ENCODE measurements around the gene RXRA.

The RXRA gene

DNA sequence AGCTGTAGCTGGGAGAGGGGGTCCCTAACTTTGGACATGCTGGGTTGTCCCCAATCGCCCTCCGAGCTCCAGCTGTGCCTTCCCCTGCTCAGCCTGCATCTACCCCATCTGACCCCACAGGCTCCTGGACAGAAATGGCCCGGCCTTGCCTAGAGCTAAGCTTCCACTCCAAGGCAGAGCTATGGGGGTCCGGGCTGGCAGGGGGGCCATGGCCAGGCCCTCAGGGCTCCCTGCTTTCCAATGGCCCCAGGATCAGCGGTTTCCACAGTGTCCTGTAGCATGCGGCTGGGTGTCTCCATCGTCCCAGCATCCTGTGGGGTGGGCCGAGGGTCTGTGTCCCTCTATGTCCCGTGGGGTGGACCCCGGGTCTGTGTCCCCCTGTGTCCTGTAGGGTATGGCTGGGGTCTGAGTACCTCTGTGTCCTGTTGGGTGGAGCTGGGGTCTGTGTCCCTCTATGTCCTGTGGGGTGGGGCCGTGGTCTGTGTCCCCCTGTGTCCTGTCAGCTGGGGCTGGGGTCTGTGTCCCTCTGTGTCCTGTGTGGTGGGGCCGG, 130.6 kb downstream of the RXRA start:
- Histone ChIP-seq H4K20me1 (ENCODE audit: insufficient read depth, low read length) (no peaks in the 10 kb centered on the region), H3K79me2 (ENCODE audit: insufficient read depth, low read length) (no peaks in the 10 kb centered on the region), H3K9ac (ENCODE audit: low read depth, low read length) (no peak overlapping the region), H3K27ac (ENCODE audit: low read length) (no peak overlapping the region), H3K9me3 (ENCODE audit: insufficient read depth, low read length, severe bottlenecking) (no peaks in the 10 kb centered on the region), H3K4me3 (ENCODE audit: low read depth in 1 of 2, low read length in 2 of 2) (no peak overlapping the region), H3K4me2 (ENCODE audit: insufficient read depth, low read length) (no peak overlapping the region), H3K36me3 (ENCODE audit: insufficient read depth, low read length) (no peaks in the 10 kb centered on the region), H2AFZ (ENCODE audit: low read depth, low read length) (no peak overlapping the region), H3K4me1 (ENCODE audit: insufficient read depth, low read length) (peaks cover 6% of the 10 kb centered on the region), H3K27me3 (ENCODE audit: insufficient read depth, low read length, poor library complexity) (no peaks in the 10 kb centered on the region)
- ATAC-seq (ENCODE audit: insufficient read depth, low read depth) (no peak), DNase-seq (no peak)
- TF ChIP-seq, protein P1, sequence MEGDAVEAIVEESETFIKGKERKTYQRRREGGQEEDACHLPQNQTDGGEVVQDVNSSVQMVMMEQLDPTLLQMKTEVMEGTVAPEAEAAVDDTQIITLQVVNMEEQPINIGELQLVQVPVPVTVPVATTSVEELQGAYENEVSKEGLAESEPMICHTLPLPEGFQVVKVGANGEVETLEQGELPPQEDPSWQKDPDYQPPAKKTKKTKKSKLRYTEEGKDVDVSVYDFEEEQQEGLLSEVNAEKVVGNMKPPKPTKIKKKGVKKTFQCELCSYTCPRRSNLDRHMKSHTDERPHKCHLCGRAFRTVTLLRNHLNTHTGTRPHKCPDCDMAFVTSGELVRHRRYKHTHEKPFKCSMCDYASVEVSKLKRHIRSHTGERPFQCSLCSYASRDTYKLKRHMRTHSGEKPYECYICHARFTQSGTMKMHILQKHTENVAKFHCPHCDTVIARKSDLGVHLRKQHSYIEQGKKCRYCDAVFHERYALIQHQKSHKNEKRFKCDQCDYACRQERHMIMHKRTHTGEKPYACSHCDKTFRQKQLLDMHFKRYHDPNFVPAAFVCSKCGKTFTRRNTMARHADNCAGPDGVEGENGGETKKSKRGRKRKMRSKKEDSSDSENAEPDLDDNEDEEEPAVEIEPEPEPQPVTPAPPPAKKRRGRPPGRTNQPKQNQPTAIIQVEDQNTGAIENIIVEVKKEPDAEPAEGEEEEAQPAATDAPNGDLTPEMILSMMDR (IDR thresholded peaks at IDR 0.05; ENCODE audit: borderline replicate concordance, extremely low read depth, low read length, poor library complexity, severe bottlenecking): no peak
- TF ChIP-seq EZH2 (IDR thresholded peaks at IDR 0.05; ENCODE audit: borderline replicate concordance, low read depth, low read length, severe bottlenecking): no peak

DNA sequence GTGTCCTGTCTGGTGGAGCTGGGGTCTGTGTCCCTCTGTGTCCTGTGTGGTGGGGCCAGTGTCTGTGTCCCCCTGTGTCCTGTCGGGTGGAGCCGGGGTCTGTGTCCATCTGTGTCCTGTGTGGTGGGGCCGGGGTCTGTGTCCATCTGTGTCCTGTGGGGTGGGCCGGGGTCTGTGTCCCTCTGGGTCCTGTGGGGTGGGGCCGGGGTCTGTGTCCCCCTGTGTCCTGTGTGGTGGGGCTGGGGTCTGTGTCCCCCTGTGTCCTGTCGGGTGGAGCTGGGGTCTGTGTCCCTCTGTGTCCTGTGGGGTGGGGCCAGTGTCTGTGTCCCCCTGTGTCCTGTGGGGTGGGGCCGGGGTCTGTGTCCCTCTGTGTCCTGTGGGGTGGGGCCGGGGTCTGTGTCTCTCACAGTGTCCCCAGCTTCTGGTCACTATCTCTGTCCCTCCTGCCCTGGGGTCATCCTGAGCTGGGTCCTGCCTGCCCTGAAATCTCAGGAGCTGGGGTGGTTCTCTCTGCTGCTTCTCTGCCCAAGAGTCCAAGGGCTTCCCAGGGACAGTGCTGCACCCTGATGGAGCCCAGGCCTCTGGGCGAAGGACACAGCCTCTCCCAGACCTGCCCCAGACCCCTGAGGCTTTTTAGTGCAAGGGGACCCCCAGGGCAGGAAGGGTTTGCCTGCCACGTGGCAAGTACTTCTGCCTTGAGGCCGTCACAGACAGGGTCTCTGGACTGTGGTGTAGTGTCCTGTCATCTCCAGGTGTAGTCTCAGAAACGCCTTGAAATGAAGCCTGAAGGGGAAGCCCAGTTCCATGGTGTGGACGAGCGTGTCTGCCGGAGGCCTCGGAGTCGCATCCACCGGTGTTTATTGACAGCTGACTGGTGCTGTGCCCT, 131.3 kb downstream of the RXRA start:
- no peaks in the 10 kb centered on the region for H3K9me3 ChIP-seq (ENCODE audit: insufficient read depth, low read length, severe bottlenecking)
- H3K4me3 ChIP-seq (ENCODE audit: low read depth in 1 of 2, low read length in 2 of 2): no peak overlapping the region
- H4K20me1 ChIP-seq (ENCODE audit: insufficient read depth, low read length): no peaks in the 10 kb centered on the region
- no peaks in the 10 kb centered on the region for H3K36me3 ChIP-seq (ENCODE audit: insufficient read depth, low read length)
- no peak overlapping the region for H3K27ac ChIP-seq (ENCODE audit: low read length)
- no peak overlapping the region for H2AFZ ChIP-seq (ENCODE audit: low read depth, low read length)
- H3K4me2 ChIP-seq (ENCODE audit: insufficient read depth, low read length): no peak overlapping the region
- no peak for TF ChIP-seq EZH2 (IDR thresholded peaks at IDR 0.05; ENCODE audit: borderline replicate concordance, low read depth, low read length, severe bottlenecking)
- TF ChIP-seq, protein P1 (IDR thresholded peaks at IDR 0.05; ENCODE audit: borderline replicate concordance, extremely low read depth, low read length, poor library complexity, severe bottlenecking): no peak
- H3K79me2 ChIP-seq (ENCODE audit: insufficient read depth, low read length): no peaks in the 10 kb centered on the region
- H3K4me1 ChIP-seq (ENCODE audit: insufficient read depth, low read length): peaks cover 6% of the 10 kb centered on the region
- no peaks in the 10 kb centered on the region for H3K27me3 ChIP-seq (ENCODE audit: insufficient read depth, low read length, poor library complexity)
- ATAC-seq (ENCODE audit: insufficient read depth, low read depth) (no peak), DNase-seq (no peak)
- no peak overlapping the region for H3K9ac ChIP-seq (ENCODE audit: low read depth, low read length)

GRCh38 chr9:134458207-134459108, 132.2 kb downstream of the RXRA start:
- no peak overlapping the region for H3K4me2 ChIP-seq (ENCODE audit: insufficient read depth, low read length)

More at GRCh38 chr9:134458207-134459108, 132.2 kb downstream of the RXRA start:
- DNase-seq (no peak), ATAC-seq (ENCODE audit: insufficient read depth, low read depth) (no peak)
- Histone ChIP-seq H3K4me1 (ENCODE audit: insufficient read depth, low read length) (peaks cover 6% of the 10 kb centered on the region), H3K27ac (ENCODE audit: low read length) (no peak overlapping the region), H2AFZ (ENCODE audit: low read depth, low read length) (no peak overlapping the region), H4K20me1 (ENCODE audit: insufficient read depth, low read length) (no peaks in the 10 kb centered on the region), H3K79me2 (ENCODE audit: insufficient read depth, low read length) (no peaks in the 10 kb centered on the region), H3K9ac (ENCODE audit: low read depth, low read length) (no peak overlapping the region), H3K9me3 (ENCODE audit: insufficient read depth, low read length, severe bottlenecking) (no peaks in the 10 kb centered on the region), H3K4me3 (ENCODE audit: low read depth in 1 of 2, low read length in 2 of 2) (no peak overlapping the region), H3K27me3 (ENCODE audit: insufficient read depth, low read length, poor library complexity) (no peaks in the 10 kb centered on the region), H3K36me3 (ENCODE audit: insufficient read depth, low read length) (no peaks in the 10 kb centered on the region)
- TF ChIP-seq, protein P1 (IDR thresholded peaks at IDR 0.05; ENCODE audit: borderline replicate concordance, extremely low read depth, low read length, poor library complexity, severe bottlenecking): no peak
- no peak for TF ChIP-seq EZH2 (IDR thresholded peaks at IDR 0.05; ENCODE audit: borderline replicate concordance, low read depth, low read length, severe bottlenecking)
